Transverse colon (tissue), 4 donors: Measurements from ENCODE around the gene ERMARD. TPM values are rescaled to one million over a fixed set of nuclear protein-coding genes. Genes with fewer than 3 reads are reported as not detected.
"Not testable (repeated sequence)": the region's sequence is repeated elsewhere in the genome, so short reads cannot be mapped to it uniquely, and the experiment has no call there.

Experiments
- DNase-seq: peaks from one replicate; pipeline ENCODE4 v3.0.0-alpha.2; 2019
- H3K27ac ChIP-seq, 4 donors: fragments of 200-600 bp; sonication (generic); 2 replicates each; pipeline ENCODE4 v1.5.1; 2016 to 2018; ENCODE audit warnings: inconsistent platforms in 4 of 4
- H3K27me3 ChIP-seq: fragments of 200-600 bp; sonication (generic); 2 replicates; pipeline ENCODE4 v1.5.1; 2017; ENCODE audit warnings: inconsistent platforms
- H3K36me3 ChIP-seq, 4 donors: fragments of 200-600 bp; sonication (generic); 2 replicates each; pipeline ENCODE4 v1.5.1; 2017 to 2019; ENCODE audit warnings: inconsistent platforms in 4 of 4
- H3K4me1 ChIP-seq, 4 donors: fragments of 200-600 bp; sonication (generic); 2 replicates each; pipeline ENCODE4 v1.5.1; 2017 to 2020; ENCODE audit warnings: inconsistent platforms in 4 of 4
- H3K4me3 ChIP-seq, 4 donors: fragments of 200-600 bp; sonication (generic); 1 replicate in 1 of 4; 2 replicates in 3 of 4; pipeline versions ENCODE4 v1.5.1 to v1.6.1; 2017 to 2019; ENCODE audit warnings: inconsistent platforms in 4 of 4
- H3K9me3 ChIP-seq, 2 donors: fragments of 200-600 bp; sonication (generic); 2 replicates each; pipeline ENCODE4 v1.5.1; 2017 to 2019; ENCODE audit warnings: inconsistent platforms in 2 of 2
- EP300 ChIP-seq: sonication (generic); formaldehyde crosslinking; IDR thresholded peaks from one replicate; pipeline ENCODE4 v1.6.1; 2017; ENCODE audit warnings: antibody characterized with exemption, low read depth
- POLR2A ChIP-seq: fragments of 450-650 bp; IDR thresholded peaks from one replicate; pipeline ENCODE4 v1.6.1; 2016; ENCODE audit warnings: antibody characterized with exemption, mild to moderate bottlenecking, moderate library complexity
- POLR2AphosphoS5 ChIP-seq, 3 donors: sonication (generic); formaldehyde crosslinking; IDR thresholded peaks; one replicate each; pipeline ENCODE4 v1.6.1; 2016; ENCODE audit warnings: antibody characterized with exemption in 3 of 3
- WGBS, 2 donors: methylation state at CpG; one replicate each; pipeline ENCODE4 v1.1.5; 2018; ENCODE audit warnings: low coverage in 1 of 2; 5-methylcytosine and 5-hydroxymethylcytosine counted together
- in situ Hi-C, 4 donors: fragments of 200-750 bp; cut with MboI; loops; one replicate each; pipeline versions ENCODE4 v1.15.0 to v1.15.1; 2017; ENCODE audit warnings: low sequenced_read_pairs in 3 of 4, low pct_ligation_motif_present in 1 of 4, low pct_unique_long_range_greater_than_20kb in 1 of 4
- intact Hi-C: fragments of 100-400 bp; cut with DNase I; formaldehyde crosslinking; loops from one replicate; pipeline ENCODE4 v1.15.1; 2023; ENCODE audit warnings: low total_unique reads
- total RNA-seq, 4 donors: library from RNA; depleted of rRNA; stranded (reverse); fragments of >200 nt; gene quantifications; one replicate each; pipeline ENCODE4 v1.1.0, GENCODE V29; 2016
- TF ChIP-seq, protein P1 (sequence below), 5 experiments: fragments of 200-600 bp in 3 of 5; fragments of 450-650 bp in 2 of 5; sonication (generic) in 3 of 5; IDR thresholded peaks; 1 replicate in 2 of 5; 2 replicates in 3 of 5; pipeline ENCODE4 v1.5.1; 2016 to 2017; ENCODE audit warnings: antibody characterized with exemption in 5 of 5, inconsistent platforms in 3 of 5, mild to moderate bottlenecking in 2 of 5, moderate library complexity in 1 of 5

ERMARD gene
- total RNA-seq, 4 donors from 2014 or later: 15.7 to 29.5 (median 20.8) TPM

- H3K9me3 ChIP-seq: no peaks in the 10 kb centered on the region
- no peaks in the 10 kb centered on the region for H3K4me1 ChIP-seq
- intact Hi-C loops (no loop called here), in situ Hi-C loops (no loop called here)
- H3K27me3 ChIP-seq: no peaks in the 10 kb centered on the region
- no peak overlapping the region for H3K27ac ChIP-seq
- no peak overlapping the region for H3K4me3 ChIP-seq
- no peak for DNase-seq
- TF ChIP-seq, protein P1, sequence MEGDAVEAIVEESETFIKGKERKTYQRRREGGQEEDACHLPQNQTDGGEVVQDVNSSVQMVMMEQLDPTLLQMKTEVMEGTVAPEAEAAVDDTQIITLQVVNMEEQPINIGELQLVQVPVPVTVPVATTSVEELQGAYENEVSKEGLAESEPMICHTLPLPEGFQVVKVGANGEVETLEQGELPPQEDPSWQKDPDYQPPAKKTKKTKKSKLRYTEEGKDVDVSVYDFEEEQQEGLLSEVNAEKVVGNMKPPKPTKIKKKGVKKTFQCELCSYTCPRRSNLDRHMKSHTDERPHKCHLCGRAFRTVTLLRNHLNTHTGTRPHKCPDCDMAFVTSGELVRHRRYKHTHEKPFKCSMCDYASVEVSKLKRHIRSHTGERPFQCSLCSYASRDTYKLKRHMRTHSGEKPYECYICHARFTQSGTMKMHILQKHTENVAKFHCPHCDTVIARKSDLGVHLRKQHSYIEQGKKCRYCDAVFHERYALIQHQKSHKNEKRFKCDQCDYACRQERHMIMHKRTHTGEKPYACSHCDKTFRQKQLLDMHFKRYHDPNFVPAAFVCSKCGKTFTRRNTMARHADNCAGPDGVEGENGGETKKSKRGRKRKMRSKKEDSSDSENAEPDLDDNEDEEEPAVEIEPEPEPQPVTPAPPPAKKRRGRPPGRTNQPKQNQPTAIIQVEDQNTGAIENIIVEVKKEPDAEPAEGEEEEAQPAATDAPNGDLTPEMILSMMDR (IDR thresholded peaks at IDR 0.05): no peak
- TF ChIP-seq POLR2AphosphoS5 (IDR thresholded peaks at IDR 0.05) (no peak), POLR2A (no peak), EP300 (no peak)
- H3K36me3 ChIP-seq: peaks cover 0 to 43% (median 18%) of the 10 kb centered on the region in 4 donors
- 85 to 89% methylated on average over 6 to 10 of the region's 10 CpGs for WGBS, 2 donors
Observed at GRCh38 chr6:169763881-169764280, 12.5 kb downstream of the ERMARD start.

- intact Hi-C loops, H3K9me3 ChIP-seq, H3K4me1 ChIP-seq, in situ Hi-C loops, H3K4me3 ChIP-seq, DNase-seq, H3K27me3 ChIP-seq, H3K27ac ChIP-seq: not testable (repeated sequence)
- H3K36me3 ChIP-seq: peaks cover 0 to 37% (median 10%) of the 10 kb centered on the region in 4 donors
- 86 to 91% methylated on average over 5 to 10 of the region's 10 CpGs for WGBS, 2 donors
Observed at GRCh38 chr6:169765789-169766188, 14.4 kb downstream of the ERMARD start.

DNA sequence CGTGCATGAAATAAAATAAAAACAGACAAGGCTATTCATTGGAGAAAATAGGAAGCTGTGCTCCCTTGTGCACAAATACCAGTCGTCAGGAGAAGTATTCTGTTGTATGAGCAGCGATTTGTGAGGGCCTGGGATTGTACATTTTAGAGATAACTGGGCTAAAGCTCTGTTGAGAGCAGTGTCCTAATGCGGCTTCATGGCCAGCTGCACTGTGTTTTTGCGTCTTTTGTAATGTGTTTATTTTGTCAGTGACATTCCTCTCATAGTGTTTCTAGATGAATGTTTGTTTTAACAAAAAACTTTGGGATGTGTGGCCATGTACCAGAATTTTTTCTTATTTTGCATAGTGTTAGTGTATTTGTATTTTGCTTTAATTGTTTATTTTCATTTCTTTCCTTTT lies 14.8 kb downstream of the ERMARD start:
- no peaks in the 10 kb centered on the region for H3K4me1 ChIP-seq
- DNase-seq: no peak
- no peak overlapping the region for H3K4me3 ChIP-seq
- H3K36me3 ChIP-seq: peaks cover 0 to 33% (median 11%) of the 10 kb centered on the region in 4 donors
- TF ChIP-seq POLR2AphosphoS5 (IDR thresholded peaks at IDR 0.05): peak in 1 of 3 donors; percentile 26
- no peak for TF ChIP-seq POLR2A
- TF ChIP-seq, protein P1 (IDR thresholded peaks at IDR 0.05): no peak
- no peak for TF ChIP-seq EP300
- no peak overlapping the region for H3K27ac ChIP-seq
- in situ Hi-C loops: no loop called here
- H3K9me3 ChIP-seq: no peaks in the 10 kb centered on the region
- intact Hi-C loops: no loop called here
- WGBS, 2 donors: 75 to 91% methylated on average over 5 of the region's 5 CpGs
- H3K27me3 ChIP-seq: no peaks in the 10 kb centered on the region

- DNase-seq: no peak
- H3K27ac ChIP-seq: no peak overlapping the region
- no peak overlapping the region for H3K4me3 ChIP-seq
- in situ Hi-C loops: no loop called here
- H3K36me3 ChIP-seq: peaks cover 0 to 28% (median 13%) of the 10 kb centered on the region in 4 donors
- H3K4me1 ChIP-seq: no peaks in the 10 kb centered on the region
- WGBS, 2 donors: 93 to 95% methylated on average over 3 to 13 of the region's 13 CpGs
- no peaks in the 10 kb centered on the region for H3K27me3 ChIP-seq
- intact Hi-C loops: no loop called here
- TF ChIP-seq POLR2A (no peak), POLR2AphosphoS5 (IDR thresholded peaks at IDR 0.05) (no peak), EP300 (no peak)
- TF ChIP-seq, protein P1 (IDR thresholded peaks at IDR 0.05): no peak
- no peaks in the 10 kb centered on the region for H3K9me3 ChIP-seq
Observed at GRCh38 chr6:169766921-169767736, 15.7 kb downstream of the ERMARD start.
